SU-DHL-6 (cell line): ENCODE data around the gene B3GLCT.

ENCODE experiments used
- EZH2phosphoT487 ChIP-seq: fragments of 200-600 bp; sonication (generic), shearing (Covaris generic); conservative IDR thresholded peaks from 2 replicates; pipeline ENCODE4 v1.6.1; 2018; ENCODE audit warnings: mild to moderate bottlenecking, antibody characterized with exemption, low read length, moderate library complexity, mixed read lengths
- TF ChIP-seq, protein P1 (sequence below): fragments of 200-600 bp; sonication (generic); IDR thresholded peaks from one replicate; pipeline ENCODE4 v1.5.1; 2017; ENCODE audit warnings: antibody characterized with exemption, mild to moderate bottlenecking, low read length, moderate library complexity; ENCODE audit not compliant: insufficient read depth, poor library complexity, severe bottlenecking

DNA sequence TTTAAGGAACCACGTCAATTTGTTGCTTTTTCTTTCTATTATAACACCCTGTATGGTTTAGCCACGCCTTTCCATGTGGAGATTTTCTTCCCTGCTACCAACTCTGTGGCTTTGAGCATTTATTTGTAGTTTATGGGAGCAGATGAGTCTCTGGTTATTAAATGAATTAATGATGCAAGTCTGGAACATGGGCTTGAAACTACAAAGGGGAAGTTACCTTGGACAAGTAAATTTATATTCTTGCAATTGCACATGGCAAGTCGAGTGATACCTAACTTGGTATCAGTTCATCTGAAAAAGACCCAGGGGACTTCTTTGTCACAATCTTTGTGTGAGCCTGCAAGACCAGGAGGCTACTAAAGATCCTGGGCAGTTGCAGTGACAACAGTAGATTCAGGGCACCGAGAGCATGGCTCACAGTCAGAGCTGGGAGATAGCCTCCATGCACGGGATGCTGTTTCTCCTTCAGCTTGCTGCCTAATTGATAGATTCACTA lies 24.4 kb downstream of the B3GLCT start:
- TF ChIP-seq EZH2phosphoT487: no peak
- TF ChIP-seq, protein P1, sequence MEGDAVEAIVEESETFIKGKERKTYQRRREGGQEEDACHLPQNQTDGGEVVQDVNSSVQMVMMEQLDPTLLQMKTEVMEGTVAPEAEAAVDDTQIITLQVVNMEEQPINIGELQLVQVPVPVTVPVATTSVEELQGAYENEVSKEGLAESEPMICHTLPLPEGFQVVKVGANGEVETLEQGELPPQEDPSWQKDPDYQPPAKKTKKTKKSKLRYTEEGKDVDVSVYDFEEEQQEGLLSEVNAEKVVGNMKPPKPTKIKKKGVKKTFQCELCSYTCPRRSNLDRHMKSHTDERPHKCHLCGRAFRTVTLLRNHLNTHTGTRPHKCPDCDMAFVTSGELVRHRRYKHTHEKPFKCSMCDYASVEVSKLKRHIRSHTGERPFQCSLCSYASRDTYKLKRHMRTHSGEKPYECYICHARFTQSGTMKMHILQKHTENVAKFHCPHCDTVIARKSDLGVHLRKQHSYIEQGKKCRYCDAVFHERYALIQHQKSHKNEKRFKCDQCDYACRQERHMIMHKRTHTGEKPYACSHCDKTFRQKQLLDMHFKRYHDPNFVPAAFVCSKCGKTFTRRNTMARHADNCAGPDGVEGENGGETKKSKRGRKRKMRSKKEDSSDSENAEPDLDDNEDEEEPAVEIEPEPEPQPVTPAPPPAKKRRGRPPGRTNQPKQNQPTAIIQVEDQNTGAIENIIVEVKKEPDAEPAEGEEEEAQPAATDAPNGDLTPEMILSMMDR: no peak
